ENCODE measurements around the gene SAT2.
A peak's percentile ranks its signal among the peaks of the same experiment; 100 is the strongest.
"Not testable (repeated sequence)": the region's sequence is repeated elsewhere in the genome, so short reads cannot be mapped to it uniquely, and the experiment has no call there.

The SAT2 gene

DNA sequence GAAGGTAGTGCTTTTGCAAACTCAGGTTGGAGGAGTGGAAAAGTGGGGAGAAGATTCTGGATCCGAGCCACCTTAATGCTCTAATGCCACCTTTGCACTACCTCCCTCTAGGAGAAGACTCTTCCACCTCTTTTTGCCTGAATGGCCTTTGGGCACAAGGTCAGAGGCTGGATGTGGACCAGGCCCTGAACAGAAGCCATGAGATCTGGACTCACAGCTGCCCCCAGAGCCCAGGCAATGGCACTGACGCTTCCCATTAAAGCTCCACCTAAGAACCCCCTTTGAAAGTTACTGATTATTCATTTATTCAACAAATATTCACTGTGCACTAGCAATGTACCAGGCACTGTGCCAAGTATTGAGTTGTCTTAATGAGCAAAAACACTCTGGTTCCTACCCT lies 5.5 kb upstream of the SAT2 start:
- no peak for DNase-seq

DNA sequence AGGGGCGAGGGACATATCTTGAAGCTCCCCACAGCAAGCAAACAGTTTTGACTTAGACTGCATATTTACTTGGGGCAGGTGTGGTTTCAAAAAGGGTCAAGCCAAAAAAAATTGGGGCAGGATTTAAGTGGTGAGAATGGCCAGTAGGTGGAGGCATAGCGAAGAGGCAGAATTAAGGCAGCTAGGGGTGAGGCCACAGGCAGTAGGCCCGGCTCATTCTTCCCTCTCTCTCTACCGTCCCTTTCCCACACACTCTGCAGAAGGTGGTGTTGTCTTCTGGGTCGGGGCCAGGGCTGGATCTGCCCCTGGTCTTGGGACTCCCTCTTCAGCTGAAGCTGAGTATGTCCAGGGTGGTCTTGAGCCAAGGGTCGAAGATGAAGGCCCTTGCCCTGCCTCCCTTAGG lies 4.9 kb upstream of the SAT2 start:
- no peak for DNase-seq

DNA sequence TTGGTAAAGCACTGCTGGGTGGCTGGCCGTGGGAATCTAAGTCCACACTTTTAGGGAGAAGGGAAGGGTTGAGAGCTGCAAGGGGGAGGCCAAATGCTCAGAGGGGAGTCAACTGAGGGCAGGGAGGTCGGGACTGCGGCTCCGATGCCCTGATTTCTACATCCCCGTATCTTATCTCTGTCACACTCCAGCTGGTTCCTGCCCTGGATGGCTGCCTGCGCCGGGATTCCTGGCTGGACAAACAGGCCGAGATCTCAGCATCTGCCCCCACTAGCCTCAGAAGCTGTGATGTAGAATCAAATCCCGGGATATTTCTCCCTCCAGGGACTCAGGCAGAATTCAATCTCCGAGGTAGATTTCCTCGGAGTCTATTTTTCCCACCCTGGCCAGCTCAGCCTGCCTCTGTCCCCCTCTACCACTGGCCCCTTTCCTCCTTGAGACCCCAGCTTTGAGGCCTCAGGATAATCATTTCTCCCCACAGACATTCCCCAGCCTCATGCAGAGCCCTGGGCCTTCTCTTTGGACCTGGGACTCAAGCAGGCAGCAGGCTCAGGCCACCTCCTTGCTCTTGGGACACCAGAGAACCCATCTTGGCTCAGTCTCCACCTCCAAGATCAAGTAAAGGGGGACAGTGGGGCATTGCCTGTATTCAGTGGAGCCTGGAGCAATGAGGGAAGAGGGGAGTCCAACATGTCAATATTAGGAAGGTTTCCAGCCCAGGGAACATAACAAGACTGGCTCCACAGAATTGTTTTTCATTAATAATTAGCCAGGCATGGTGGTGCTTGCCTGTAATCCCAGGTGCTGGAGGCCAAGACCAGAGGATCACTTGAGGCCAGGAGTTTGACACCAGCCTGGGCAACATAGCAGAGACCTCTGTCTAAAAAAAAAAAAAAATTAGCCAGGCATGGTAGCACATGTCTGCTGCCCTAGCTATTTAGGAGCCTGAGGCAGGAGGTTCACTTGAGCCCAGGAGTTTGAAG lies 4.1 kb upstream of the SAT2 start:
- DNase-seq, result no peak

DNA sequence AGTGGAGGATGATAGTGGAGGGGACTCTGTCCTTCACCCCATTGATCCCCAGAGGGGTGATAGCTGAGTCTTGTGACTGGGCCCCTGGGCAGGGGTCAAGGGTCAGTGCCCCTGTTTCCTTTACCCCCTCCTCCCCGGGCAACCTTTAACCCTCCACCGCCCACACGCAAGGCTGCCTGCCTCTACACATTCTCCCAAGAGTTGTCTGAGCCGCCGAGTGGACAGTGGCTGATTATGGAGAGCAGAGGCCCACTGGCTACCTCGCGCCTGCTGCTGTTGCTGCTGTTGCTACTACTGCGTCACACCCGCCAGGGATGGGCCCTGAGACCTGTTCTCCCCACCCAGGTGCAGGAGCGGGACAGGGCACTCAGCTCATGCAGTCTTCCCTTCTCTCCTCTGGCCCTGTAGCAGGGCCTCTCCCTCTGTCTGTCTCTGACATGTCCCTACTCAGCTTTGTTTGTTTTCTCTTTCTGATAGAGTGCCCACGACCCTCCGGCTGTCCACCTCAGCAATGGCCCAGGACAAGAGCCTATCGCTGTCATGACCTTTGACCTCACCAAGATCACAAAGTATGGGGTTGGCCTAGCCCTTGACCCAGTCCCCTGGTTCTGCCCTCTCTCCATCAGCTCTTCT lies 2.4 kb upstream of the SAT2 start, which contains the start of gene SHBG:
Gene SHBG (plus strand): TSS at position 197 of the 633 bp plus-strand sequence. CDS start 38 bp downstream, at position 235.
- DNase-seq, result no peak

DNA sequence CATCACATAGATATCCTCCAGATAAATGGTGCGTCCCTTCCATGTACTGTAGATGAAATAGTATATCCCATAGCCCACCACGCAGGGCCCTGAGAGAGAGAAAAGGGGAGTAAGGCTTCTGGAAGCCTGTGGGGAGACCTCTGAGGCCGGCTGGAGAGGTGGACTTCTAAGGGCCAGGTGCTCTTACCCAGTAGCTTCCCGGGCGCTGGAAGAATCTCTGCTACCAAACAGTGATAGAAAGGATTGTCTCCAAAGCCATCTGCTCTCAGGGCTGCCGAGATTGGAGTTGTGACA lies 718 bp downstream of the SAT2 start:
- no peak for DNase-seq

DNA sequence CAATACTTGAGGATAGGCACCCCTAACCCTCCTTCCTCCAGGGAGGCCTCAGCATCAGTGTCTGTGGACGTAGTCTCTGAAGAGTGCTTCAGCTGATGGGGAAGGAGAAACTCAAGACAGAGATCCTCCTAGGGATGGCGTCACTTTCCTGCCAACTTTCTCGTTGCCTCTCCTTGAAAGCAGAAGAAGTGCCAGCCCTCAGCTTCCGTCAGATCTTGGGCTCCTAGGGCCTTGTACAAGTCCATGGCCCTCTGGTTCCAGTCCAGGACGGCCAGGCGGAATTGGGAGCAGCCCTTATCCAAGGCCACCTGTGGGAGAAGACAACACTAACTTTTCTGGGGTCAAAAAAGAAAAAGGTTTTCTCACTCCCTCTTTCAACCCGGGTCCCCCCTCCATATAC lies 1.3 kb downstream of the SAT2 start:
- no peak for DNase-seq

DNA sequence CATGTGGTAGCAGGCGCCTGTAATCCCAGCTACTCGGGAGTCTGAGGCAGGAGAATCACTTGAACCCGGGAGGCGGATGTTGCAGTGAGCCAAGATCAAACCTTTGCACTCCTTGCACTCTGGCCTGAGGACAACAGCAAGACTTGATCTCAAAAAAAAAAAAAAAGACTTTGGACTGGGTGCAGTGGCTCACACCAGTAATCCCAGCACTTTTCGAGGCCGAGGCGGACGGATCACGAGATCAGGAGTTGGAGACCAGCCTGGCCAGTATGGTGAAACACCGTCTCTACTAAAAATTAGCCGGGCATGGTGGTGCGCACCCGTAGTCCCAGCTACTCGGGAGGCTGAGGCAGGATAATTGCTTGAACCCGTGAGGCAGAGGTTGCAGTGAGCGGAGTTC lies 1.9 kb downstream of the SAT2 start:
- not testable (repeated sequence) for DNase-seq

DNA sequence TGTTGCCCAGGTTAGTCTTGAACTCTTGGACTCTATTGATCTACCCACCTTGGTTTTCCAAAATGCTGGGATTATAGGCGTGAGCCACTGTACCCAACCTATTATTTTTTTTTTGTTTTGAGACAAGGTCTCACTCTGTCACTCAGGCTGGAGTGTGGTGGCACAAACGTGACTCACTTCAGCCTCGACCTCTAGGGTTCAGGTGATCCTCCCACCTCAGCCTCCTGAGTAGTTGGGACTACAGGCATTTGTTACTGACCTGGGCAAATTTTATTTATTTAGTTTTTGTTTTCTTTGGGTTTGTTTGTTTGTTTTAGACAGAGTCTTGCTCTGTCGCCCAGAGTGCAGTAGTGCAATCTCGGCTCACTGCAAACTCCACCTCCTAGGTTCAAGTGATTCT lies 4.0 kb downstream of the SAT2 start:
- no peak for DNase-seq

DNA sequence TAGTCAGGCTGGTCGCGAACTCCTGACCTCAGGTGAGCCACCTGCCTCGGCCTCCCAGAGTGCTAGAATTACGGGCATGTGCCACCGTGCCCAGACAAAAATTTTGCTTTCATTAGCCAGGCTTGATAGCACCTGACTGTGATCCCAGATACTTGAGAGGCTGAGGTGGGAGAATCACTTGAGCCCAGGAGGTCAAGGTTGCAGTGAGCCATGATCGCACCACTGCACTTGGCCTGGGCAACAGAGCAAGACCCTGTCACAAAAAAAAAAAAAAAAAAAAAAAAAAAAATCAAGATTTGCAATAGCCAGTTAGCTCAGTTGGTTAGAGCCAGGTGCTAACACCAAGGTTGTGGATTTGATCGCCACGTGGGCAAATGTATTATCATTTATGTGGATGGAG lies 6.8 kb downstream of the SAT2 start:
- DNase-seq, result no peak

DNA sequence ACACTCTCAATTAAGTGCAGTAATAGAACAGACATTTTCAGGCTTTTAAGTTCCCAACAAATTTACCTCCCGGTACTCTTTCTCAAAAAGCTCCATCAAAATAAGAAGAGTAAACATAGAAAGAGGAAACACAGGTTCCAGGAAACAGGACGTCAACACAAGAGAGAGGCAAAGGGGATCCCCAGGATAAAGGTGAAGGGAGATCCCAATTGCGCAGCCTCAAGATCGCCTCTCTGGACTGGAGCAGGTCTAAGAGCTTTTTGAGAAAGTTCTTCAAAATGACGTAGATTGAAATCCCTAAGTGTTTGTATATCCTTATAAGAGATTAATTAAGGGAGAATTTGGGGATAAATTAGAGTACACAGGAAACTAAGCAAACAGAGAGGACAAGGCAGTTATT lies 9.0 kb downstream of the SAT2 start:
- no peak for DNase-seq

DNA sequence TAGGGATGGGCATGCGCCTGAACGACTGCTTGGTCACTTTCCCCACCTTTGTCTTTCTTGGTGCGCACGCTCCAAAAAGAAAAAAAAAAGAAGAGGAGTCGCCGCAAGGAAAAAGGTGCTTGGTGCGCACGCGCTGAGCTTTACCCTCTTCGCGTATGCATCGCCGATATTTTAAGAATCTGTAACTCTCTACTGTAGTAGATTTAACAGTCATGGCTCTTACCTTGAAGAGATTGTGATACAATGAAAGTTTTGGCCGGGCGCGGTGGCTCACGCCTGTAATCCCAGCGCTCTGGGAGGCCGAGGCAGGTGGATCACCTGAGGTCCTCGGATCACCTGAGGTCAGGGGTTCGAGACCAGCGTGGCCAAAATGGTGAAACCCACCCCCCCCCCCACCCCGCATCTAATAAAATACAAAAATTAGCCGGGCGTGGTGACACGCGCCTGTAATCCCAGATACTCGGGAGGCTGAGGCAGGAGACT lies 12.3 kb downstream of the SAT2 start:
- no peak for DNase-seq

DNA sequence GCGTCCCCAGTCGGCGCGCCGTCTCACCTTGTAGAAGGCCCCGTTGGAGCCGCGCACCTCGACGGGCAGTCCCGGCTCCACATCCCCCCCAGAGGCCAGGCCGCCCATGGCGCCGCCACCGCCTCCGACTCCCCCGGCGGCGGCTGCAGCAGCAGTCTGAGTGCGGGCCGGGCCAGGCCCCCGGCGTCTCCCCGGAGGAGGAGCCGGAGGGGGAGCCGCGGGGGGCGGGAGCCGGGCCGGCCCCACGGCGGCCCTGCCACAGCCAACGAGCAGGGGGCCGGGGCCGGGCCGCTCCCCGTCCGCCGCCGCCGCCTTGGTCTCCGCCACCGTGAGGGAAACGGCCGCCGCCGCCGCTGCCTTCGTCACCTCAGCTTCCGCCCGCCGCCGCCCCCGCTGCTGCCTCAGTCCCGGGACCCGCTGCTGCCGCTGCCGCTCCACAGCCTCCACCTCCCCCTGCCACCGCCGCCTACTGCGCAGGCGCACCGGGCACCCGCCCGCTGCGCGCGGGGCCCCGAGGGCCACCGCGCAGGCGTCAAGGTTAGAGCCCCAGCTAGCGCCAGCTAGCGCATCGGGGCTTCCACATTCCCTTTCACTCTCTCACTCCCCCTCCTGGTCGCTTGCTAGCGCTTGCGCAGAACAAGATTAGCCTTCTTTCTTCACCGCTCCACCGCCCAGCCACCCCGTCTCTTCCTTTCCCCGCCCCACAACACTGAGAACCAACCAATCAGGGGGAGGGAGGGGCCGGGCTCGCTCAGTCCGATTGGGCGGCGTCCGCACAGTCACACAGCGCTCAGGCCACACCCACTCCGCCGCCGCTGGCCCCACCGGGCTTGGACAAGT lies 13.0 kb downstream of the SAT2 start, which contains the start of gene FXR2:
Gene FXR2 (minus strand): TSS at position 473 of the 840 bp plus-strand sequence. CDS start 365 bp downstream, at position 108.
- DNase-seq, result peak; percentile 96

DNA sequence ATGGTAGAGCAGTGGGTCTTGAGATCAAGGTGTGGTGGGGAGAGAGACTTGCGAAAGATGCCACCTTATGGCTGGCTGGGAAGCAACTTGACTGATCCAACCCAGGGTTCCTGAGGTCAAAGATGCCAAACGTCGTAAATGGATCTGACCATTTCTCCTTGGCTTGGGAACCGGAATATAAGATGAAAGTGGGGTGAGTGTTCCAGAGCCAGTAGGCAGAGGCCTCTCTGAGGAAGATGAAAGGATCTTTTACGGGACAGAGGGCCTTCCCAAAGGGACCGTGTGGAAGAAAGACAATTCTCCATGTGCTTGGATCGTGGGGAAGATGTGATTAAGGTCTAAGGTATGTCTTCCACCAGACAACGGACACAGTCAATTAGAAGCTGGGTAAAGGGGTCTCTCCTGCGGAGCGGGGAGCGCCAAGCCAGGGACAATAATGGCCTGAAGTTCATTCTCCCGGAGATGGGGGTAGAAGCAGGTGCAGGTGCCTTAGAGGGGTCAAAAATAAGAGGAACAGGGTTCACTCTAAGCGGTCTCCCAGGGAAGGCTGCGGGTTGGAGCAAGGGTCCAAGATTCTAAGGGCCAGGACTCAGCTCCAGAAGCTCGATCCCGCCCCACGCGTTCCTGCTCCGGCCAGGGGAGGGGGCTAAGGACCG lies 13.7 kb downstream of the SAT2 start:
- no peak for DNase-seq

DNA sequence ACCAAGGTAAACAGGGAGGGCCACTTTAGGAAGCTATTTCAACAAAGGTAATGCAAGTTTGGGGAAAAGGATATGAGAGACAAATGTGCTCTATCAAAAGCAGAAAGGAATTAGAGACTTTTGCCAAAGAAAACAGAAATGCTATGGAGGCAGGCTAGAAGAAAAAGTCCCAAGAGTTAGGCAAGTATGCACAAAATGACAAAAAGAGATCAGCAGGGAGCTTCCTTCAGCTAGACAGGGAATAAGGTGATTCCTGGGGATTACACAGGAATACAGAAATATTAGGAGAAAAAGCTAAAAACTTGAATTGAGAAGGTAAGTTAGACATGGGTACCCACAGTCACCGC lies 15.4 kb downstream of the SAT2 start:
- DNase-seq, result no peak

DNA sequence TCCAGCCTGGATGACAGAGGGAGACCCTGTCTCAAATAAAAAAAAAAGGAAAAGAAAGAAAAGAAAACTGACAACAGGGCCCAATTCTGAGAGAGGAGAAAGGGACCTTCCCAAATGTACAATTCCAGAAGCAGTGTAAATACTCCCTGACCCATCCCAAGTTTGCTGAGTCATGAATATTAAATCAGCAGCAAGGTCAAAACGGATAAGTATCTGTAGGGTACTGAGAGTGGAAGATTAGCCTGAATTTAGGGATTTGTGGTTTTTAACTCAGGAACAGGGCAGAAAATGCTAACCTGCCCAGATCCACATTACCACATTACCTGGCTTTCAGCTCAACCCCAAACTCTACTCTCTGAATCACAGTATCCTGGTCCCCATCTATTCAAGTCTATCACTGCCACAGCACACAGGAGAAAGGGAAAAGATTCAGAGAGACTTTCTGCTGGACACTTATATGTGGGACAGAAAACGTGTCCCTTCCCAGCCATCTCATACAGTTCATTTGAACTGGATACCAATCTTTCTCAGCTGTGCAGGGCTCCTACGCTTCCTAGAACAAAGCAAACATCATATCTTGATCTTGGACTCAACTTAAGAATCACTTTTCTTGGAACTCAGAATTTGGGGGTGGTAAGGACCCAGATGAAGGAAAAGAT lies 15.9 kb downstream of the SAT2 start:
- no peak for DNase-seq

DNA sequence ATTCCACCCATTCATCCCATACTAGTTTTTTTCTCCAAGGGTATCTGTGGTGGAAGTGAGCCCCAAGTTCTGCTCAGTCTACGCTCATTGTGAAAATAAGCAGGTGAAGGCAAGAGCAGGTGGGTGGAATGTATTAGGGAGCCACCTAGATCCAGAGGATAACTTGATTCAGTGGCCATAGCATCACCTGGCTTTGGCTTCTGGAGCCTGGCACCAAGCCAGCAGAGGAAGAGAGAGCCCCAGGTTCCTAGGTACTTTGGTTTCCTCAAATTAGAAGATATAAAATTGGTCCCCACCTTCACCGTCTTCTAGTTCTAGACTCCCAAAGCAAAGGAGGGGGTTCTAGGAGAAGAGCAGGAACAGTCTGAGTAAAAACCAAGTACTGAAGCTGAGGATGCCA lies 17.0 kb downstream of the SAT2 start:
- DNase-seq, result no peak

DNA sequence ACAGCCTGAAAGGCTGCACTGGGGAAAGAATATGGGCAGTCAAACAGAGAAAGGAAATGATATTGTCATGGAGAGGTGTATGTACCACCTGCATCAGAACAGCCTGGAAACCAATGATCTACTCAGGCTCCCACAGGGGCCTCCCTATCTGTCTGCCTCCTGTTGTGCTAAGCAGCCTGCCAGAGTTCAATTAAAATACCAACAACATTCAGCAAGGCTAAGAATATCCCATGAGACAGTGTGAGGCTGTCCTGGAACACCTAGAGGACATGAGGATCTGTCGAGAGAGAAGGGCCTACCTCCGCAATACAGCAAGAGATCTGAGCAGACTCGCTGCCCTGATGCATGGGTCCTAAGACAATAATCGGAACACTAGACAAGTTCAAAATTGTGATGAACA lies 21.3 kb downstream of the SAT2 start:
- DNase-seq, result no peak

DNA sequence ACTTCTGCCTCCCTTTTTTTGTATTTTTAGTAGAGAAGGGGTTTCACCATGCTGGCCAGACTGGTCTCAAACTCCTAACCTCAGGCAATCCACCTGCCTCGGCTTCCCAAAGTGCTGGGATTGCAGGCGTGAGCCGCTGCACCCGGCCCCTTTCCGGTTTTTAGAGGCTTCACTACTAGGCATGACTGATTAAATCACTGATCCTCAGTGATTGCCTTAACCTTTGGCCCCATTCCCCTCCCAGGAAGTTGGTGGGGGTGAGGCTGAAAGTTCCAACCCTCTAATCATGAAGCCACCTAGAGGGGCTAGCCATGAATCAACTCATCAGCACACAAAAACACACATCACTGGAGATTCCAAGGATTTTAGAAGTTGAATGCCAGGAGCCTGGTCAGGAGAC lies 30.1 kb downstream of the SAT2 start:
- DNase-seq, result not testable (repeated sequence)

DNA sequence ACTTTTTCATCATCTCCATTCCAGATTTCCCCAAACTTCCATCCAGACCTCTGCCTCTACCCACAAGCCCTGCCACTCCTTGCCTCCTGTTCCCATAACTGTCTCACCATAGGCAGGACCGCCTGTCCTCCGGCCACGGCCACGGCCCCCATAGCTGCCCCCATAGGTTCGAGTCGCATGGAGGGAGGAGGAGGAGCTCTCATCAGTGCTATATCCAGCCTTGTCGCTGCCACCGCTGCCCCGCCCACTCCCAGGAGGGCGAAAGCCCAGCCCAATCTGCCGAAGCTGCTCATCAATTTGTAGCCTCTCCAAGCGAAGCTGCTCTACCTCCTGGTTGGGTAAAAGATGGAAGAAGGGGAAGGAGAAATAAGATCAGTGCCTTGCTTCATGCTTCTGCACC lies 34.3 kb downstream of the SAT2 start:
- DNase-seq, result no peak

DNA sequence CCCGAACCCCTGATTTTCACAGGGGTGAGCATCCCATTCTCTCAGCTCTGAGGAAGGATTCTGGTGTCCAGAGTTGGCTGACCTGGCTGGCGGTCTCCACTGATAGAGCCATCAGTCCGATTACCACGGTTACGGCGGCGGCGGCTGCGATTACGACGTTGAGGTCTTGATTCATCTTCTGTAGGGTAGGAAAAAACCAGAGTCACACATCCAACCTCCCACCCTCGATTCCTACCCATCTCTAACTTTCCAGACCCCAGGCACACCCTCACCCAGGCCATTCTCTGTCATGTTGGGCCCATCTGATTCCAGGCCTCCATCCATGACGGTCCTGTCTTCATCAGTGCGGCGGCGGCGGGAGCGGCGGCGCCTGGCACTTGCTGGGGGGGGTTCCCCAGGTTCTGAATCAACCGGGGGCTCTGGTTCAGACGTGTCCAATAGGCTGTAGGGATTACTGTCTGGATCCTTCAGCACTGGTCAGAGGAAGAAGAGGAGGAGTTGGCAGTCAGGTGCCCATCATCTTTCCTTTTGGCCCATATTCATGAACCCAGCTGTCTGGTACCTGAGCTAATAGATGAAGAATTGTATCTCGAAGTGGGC lies 35.1 kb downstream of the SAT2 start:
- DNase-seq, result no peak

DNA sequence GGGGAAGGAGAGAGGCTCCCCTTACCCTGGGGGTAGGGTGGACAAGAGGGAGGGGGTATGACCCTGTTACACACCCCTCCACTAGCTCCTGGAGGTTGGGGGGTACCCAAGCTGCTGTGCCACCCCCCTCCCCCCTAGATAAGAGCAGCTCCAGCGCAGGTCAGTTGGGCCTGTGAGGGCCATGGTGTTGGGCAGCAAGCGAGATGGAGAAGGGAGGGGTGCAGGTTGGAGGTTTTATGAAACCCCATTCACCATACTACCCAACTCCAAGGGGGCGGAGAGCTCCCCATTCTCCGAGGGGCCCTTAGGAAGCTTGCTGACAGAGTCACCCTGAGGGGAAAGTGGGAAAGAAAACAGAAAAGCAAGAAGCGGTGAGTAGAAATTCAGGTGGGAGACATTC lies 36.0 kb downstream of the SAT2 start:
- no peak for DNase-seq

DNA sequence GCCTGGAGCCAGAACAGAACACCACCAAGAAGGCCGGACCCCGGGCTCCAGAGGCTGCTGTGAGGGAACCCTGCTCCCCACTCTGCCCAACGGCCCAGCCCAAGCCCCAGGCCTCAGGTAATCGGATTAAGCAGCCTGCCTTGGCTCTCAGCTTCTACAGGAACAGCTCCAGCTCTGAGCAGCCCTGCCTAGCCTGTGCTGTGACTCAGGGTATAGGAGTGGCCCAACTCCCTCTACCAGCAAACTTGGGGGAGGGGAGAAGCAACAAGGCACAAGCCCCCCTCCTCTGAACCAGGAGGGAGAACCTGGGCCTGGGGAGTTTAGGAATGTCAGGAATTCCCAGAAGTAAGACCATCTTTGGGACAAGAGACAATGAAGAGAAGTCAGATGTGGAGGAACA lies 36.9 kb downstream of the SAT2 start:
- DNase-seq, result peak; percentile 69

Measured in 8988T (cell line).